K562 (cell line): ENCODE results near the gene XPNPEP1. TPM values are rescaled to one million over a fixed set of nuclear protein-coding genes. Genes with fewer than 3 reads are reported as not detected.

ENCODE experiments used
- ATAC-seq: fragments of 200-7000 bp; cut with Tn5 transposase; 3 replicates; pipeline ENCODE4 v1.9.1; 2020; ENCODE audit warnings: moderate library complexity
- BruUV-seq: library from RNA; stranded (reverse); fragments of 400-500 nt; replicated peaks from 2 replicates; lab custom pipeline; 2021; lab: Mats Ljungman, UMichigan
- CTCF ChIA-PET: fragments of 300-600 bp; formaldehyde crosslinking; extraction: SDS; loops from one replicate; lab custom pipeline; 2021; ENCODE audit warnings: low intra/inter-chr PET ratio; lab: Yijun Ruan, JAX
- POLR2A ChIA-PET: fragments of 300-600, 350-650 bp; sonication (Branson Sonifier 250); formaldehyde crosslinking; extraction: SDS; loops from one replicate; lab custom pipeline; 2021; ENCODE audit warnings: antibody characterized with exemption, inconsistent platforms; lab: Yijun Ruan, JAX
- DNase-seq, 4 experiments: peaks; one replicate each; pipeline versions ENCODE4 v3.0.0 to v3.0.0-alpha.2; 2011 to 2018; ENCODE audit warnings: low spot score in 3 of 4, mixed read lengths in 3 of 4; ENCODE audit errors: extremely low read depth in 1 of 4
- FAIRE-seq: peaks from 2 replicates; lab custom pipeline; 2011; peaks lifted over from hg19 to GRCh38; lab: Jason Lieb, UNC
- H2AFZ ChIP-seq: 2 replicates; pipeline ENCODE4 v1.6.0; 2011; ENCODE audit warnings: low read depth, low read length, control low read depth, inconsistent platforms
- H3K27ac ChIP-seq: fragments of 200-600 bp; 3 replicates; pipeline ENCODE4 v1.8.0; 2011; ENCODE audit warnings: low read depth, mild to moderate bottlenecking, control low read depth, inconsistent platforms, low read length, moderate library complexity, mixed read lengths; ENCODE audit errors: extremely low read depth
- H3K27me3 ChIP-seq, 2 experiments: fragments of 300-600 bp in 1 of 2; 2 replicates in 1 of 2; 3 replicates in 1 of 2; pipeline versions ENCODE4 v1.6.0 to v1.8.0; 2011; ENCODE audit warnings: inconsistent platforms in 2 of 2, low read length in 2 of 2, mild to moderate bottlenecking in 1 of 2, mixed read lengths in 1 of 2, moderate library complexity in 1 of 2; ENCODE audit not compliant: control insufficient read depth in 2 of 2, insufficient read depth in 2 of 2
- H3K36me3 ChIP-seq: fragments of 300-600 bp; 3 replicates; pipeline ENCODE4 v1.8.0; 2011; ENCODE audit warnings: mild to moderate bottlenecking, low read length, inconsistent platforms; ENCODE audit not compliant: control insufficient read depth, insufficient read depth
- H3K4me1 ChIP-seq, 2 experiments: fragments of 200-600 bp in 1 of 2; replicated peaks in 1 of 2; 2 replicates in 1 of 2; 3 replicates in 1 of 2; pipeline versions ENCODE4 v1.5.1 to v1.8.0; 2011; ENCODE audit warnings: inconsistent platforms in 2 of 2, low read length in 2 of 2, mild to moderate bottlenecking in 1 of 2, mixed read lengths in 1 of 2, moderate library complexity in 1 of 2; ENCODE audit not compliant: control insufficient read depth in 2 of 2, insufficient read depth in 2 of 2
- H3K4me2 ChIP-seq: 2 replicates; pipeline ENCODE4 v1.6.1; 2011; ENCODE audit warnings: low read length, control low read depth, inconsistent platforms, mixed read lengths; ENCODE audit not compliant: insufficient read depth
- H3K4me3 ChIP-seq: fragments of 200-600 bp; sonication (generic), shearing (Covaris generic); 2 replicates; pipeline ENCODE4 v1.5.1; 2016; ENCODE audit warnings: control low read depth, inconsistent platforms
- H3K79me2 ChIP-seq: fragments of 200-600 bp; 3 replicates; pipeline ENCODE4 v1.8.0; 2011; ENCODE audit warnings: low read length, inconsistent platforms; ENCODE audit not compliant: control insufficient read depth, insufficient read depth
- H3K9ac ChIP-seq, 2 experiments: 2 replicates each; pipeline versions ENCODE4 v1.6.0 to v1.6.1; 2011; ENCODE audit warnings: low read depth in 2 of 2, low read length in 2 of 2, control low read depth in 1 of 2, inconsistent platforms in 1 of 2, mild to moderate bottlenecking in 1 of 2, mixed read lengths in 1 of 2; ENCODE audit not compliant: insufficient read depth in 1 of 2
- H3K9me1 ChIP-seq: one replicate; pipeline ENCODE4 v1.6.0; 2011; ENCODE audit warnings: inconsistent platforms, mild to moderate bottlenecking, low read length, moderate library complexity; ENCODE audit not compliant: control insufficient read depth, insufficient read depth
- H3K9me3 ChIP-seq: replicated peaks from 2 replicates; pipeline ENCODE4 v1.5.1; 2011; ENCODE audit warnings: low read depth, low read length, inconsistent platforms; ENCODE audit not compliant: control insufficient read depth, insufficient read depth
- H4K20me1 ChIP-seq: replicated peaks from 2 replicates; pipeline ENCODE4 v1.6.1; 2011; ENCODE audit warnings: low read length, inconsistent platforms, mixed read lengths; ENCODE audit not compliant: control insufficient read depth, insufficient read depth
- CHD7 ChIP-seq: fragments of 200-600 bp; sonication (generic); IDR thresholded peaks from one replicate; pipeline ENCODE4 v1.6.1; 2012; ENCODE audit warnings: mild to moderate bottlenecking, low read depth, low read length, inconsistent platforms
- CREB3 ChIP-seq: fragments of 450-650 bp; conservative IDR thresholded peaks from 2 replicates; pipeline ENCODE4 v1.6.1; 2016; ENCODE audit warnings: missing genetic modification characterization, low read depth, mild to moderate bottlenecking, missing compliant biosample characterization, moderate library complexity
- CSDE1 ChIP-seq, 2 experiments: fragments of 450-650 bp; IDR thresholded peaks; 2 replicates each; pipeline ENCODE4 v1.6.1; 2016; ENCODE audit warnings: mild to moderate bottlenecking in 1 of 2
- FUS ChIP-seq: fragments of 200-400 bp; formaldehyde crosslinking; optimal IDR thresholded peaks from 2 replicates; pipeline ENCODE3; 2017; ENCODE audit warnings: low read depth, low read length
- GABPB1 ChIP-seq: sonication (generic); formaldehyde crosslinking; IDR thresholded peaks from 2 replicates; pipeline ENCODE4 v1.8.0; 2022; ENCODE audit warnings: mild to moderate bottlenecking, missing genetic modification reagents
- NCOA1 ChIP-seq: fragments of 450-650 bp; IDR thresholded peaks from 2 replicates; pipeline ENCODE4 v1.6.1; 2016; ENCODE audit warnings: low read depth
- PTRF ChIP-seq: fragments of 450-650 bp; IDR thresholded peaks from 2 replicates; pipeline ENCODE4 v1.6.1; 2016; ENCODE audit warnings: mild to moderate bottlenecking, missing genetic modification characterization, missing compliant biosample characterization
- ZNF23 ChIP-seq: fragments of 250-450 bp; sonication (Bioruptor Pico); IDR thresholded peaks from 2 replicates; pipeline ENCODE4 v1.4.0; 2020; ENCODE audit warnings: mild to moderate bottlenecking
- ZNF408 ChIP-seq: fragments of 250-450 bp; sonication (Bioruptor Pico); IDR thresholded peaks from 2 replicates; pipeline ENCODE4 v1.4.0; 2020; ENCODE audit warnings: low read depth, mild to moderate bottlenecking, moderate library complexity
- ZNF445 ChIP-seq: fragments of 250-450 bp; sonication (Bioruptor Pico); IDR thresholded peaks from 2 replicates; pipeline ENCODE4 v1.4.0; 2020; ENCODE audit warnings: low read depth, mild to moderate bottlenecking, moderate library complexity
- WGBS: fragments of 100-300 bp; shearing (Covaris generic); methylation state at CpG from one replicate; pipeline ENCODE4 v1.1.6; 2016; ENCODE audit warnings: low coverage, mixed read lengths; ENCODE audit not compliant: insufficient coverage; ENCODE audit errors: missing lambda C conversion rate; 5-methylcytosine and 5-hydroxymethylcytosine counted together
- in situ Hi-C: fragments of 300-500 bp; cut with MboI; formaldehyde crosslinking; loops from 4 replicates; pipeline ENCODE4 v1.15.0; 2018; ENCODE audit warnings: inconsistent platforms, mixed read lengths
- intact Hi-C: fragments of 100-400 bp; cut with micrococcal nuclease; formaldehyde crosslinking; loops from 2 replicates; pipeline ENCODE4 v1.14.2; 2022
- polyA plus RNA-seq, 8 experiments: library from polyadenylated mRNA; depleted of rRNA in 4 of 8; stranded (reverse) in 5 of 8; unstranded in 3 of 8; fragments of >200 nt; fragmentation: Nextera tagmentation in 2 of 8; fragmentation: Illumina TruSeq in 1 of 8; extraction: Ambion mirVana in 2 of 8; extraction: Trizol in 1 of 8; gene quantifications; 2 replicates each; pipeline versions ENCODE4 v1.2.1 to v1.2.3, GENCODE V29; 2011 to 2014; ENCODE audit warnings: inconsistent platforms in 1 of 8, missing spikeins in 1 of 8
- total RNA-seq, 7 experiments: library from RNA; depleted of rRNA in 6 of 7; stranded (reverse); fragments of >200 nt in 6 of 7; fragmentation: Illumina TruSeq in 2 of 7; extraction: Trizol in 2 of 7; gene quantifications; 2 replicates each; pipeline versions ENCODE4 v1.2.1 to v1.2.3, GENCODE V29; 2011 to 2021; ENCODE audit warnings: low replicate concordance in 1 of 7

XPNPEP1 gene
- total and polyA plus RNA-seq, 9 of the 15 experiments (the other 6 are each of a cell fraction or from before 2014, with no cell fraction given), result 24.2 to 93.5 (median 40.1) TPM

- H3K4me3 ChIP-seq, result no peak overlapping the region
- CTCF ChIA-PET, result no interaction called here
- no peaks in the 10 kb centered on the region for H3K9me3 ChIP-seq
- no peaks in the 10 kb centered on the region for H3K4me1 ChIP-seq
- H3K9ac ChIP-seq, result no peak overlapping the region
- no peaks in the 10 kb centered on the region for H3K9me1 ChIP-seq
- FAIRE-seq (no peak), DNase-seq (no peak), ATAC-seq (no peak)
- H3K4me2 ChIP-seq, result no peak overlapping the region
- no peak overlapping the region for H3K27ac ChIP-seq
- no peaks in the 10 kb centered on the region; a peak in 1 of 5 replicates for H3K27me3 ChIP-seq
- H3K79me2 ChIP-seq, result no peaks in the 10 kb centered on the region
- POLR2A ChIA-PET, result no interaction called here
- intact Hi-C loops (no loop called here), in situ Hi-C loops (no loop called here)
- no peaks in the 10 kb centered on the region for H4K20me1 ChIP-seq
- no TSS peak for BruUV-seq
- H2AFZ ChIP-seq, result no peak overlapping the region
- no peaks in the 10 kb centered on the region for H3K36me3 ChIP-seq
- WGBS, result 2% methylated on average over 5 of the region's 5 CpGs
- TF ChIP-seq NCOA1 (no peak), ZNF445 (CRISPR knock-in tag) (no peak), FUS (no peak), CHD7 (no peak), ZNF408 (CRISPR knock-in tag) (no peak), GABPB1 (CRISPR knock-in tag) (no peak), CREB3 (tag) (no peak), PTRF (tag) (no peak), CSDE1 (IDR thresholded peaks at IDR 0.05) (no peak), ZNF23 (CRISPR knock-in tag) (no peak)
These were observed 24.0 kb upstream of the XPNPEP1 start for GRCh38 chr10:109947111-109947920.
